NCI-H1417 treated with DMSO at 0.1 percent for 48 hours (cell line): ENCODE measurements around the gene SBDS.

Experiments used
- DNase-seq: peaks from one replicate; lab custom pipeline; 2025; lab: John Stamatoyannopoulos, UW

Gene SBDS

GRCh38 chr7:66937940-66938339 lies 57.4 kb downstream of the SBDS start:
- DNase-seq: no peak
